Measurements from ENCODE around the gene MPND. TPM values are rescaled to one million over a fixed set of nuclear protein-coding genes. Genes with fewer than 3 reads are reported as not detected.

MPND gene
- total and polyA plus RNA-seq, 2 of the 13 experiments (the other 11 are each of a cell fraction or from before 2014, with no cell fraction given) = 10.8 to 15.8 TPM

- intact Hi-C loops (cut with micrococcal nuclease; ENCODE audit: unreplicated experiment) (no loop called here), in situ Hi-C loops (cut with HindIII; ENCODE audit: extremely low pct_ligation_motif_present, low pct_unique_long_range_greater_than_20kb) (no loop called here)
- H3K4me2 ChIP-seq (ENCODE audit: low read depth, low read length) = peak within 1 kb of the TSS; percentile 96
- peak within 1 kb of the TSS; percentile 96 for H3K27ac ChIP-seq (ENCODE audit: extremely low read length, insufficient read depth, low read length)
- no peaks in the 10 kb centered on the region; a peak in 1 of 5 replicates for H3K27me3 ChIP-seq (ENCODE audit: control insufficient read depth in 1 of 2, insufficient read depth in 2 of 2, low read length in 2 of 2)
- peaks cover 52% of the 10 kb centered on the region for H3K4me1 ChIP-seq (ENCODE audit: insufficient read depth, low read length)
- TSS peak; percentile 60 for BruUV-seq (replicated peaks)
- DNase-seq (ENCODE audit: low spot score) (peak; percentile 44), ATAC-seq (peak; percentile 7), FAIRE-seq (peak; percentile 68)
- H3K79me2 ChIP-seq (ENCODE audit: insufficient read depth, low read length) = no peaks in the 10 kb centered on the region
- peak within 1 kb of the TSS; percentile 84 for H3K9ac ChIP-seq (ENCODE audit: insufficient read depth, low read depth, low read length)
- H3K36me3 ChIP-seq (replicated peaks in 1 of 2; ENCODE audit: control insufficient read depth in 1 of 2, insufficient read depth in 2 of 2, low read length in 2 of 2) = no peaks in the 10 kb centered on the region
- POLR2A ChIA-PET = interaction anchor here (1.0 to 3.1 kb wide), 8 partner anchors 11 to 72 kb away, joined by 3 to 16 read pairs (median 4); no protein-coding TSS in a partner anchor
- peak within 1 kb of the TSS; percentile 71 to 86 (median 86) for H3K4me3 ChIP-seq (replicated peaks in 1 of 3; ENCODE audit: insufficient read depth in 1 of 3, low read depth in 2 of 3, low read length in 3 of 3)
- H2AFZ ChIP-seq (ENCODE audit: low read length) = peak within 1 kb of the TSS; percentile 92
- no peaks in the 10 kb centered on the region for H4K20me1 ChIP-seq (ENCODE audit: insufficient read depth, low read length)
- CTCF ChIA-PET (ENCODE audit: low intra/inter-chr PET ratio, low total read pairs) = no interaction called here
- H3K9me3 ChIP-seq (ENCODE audit: low read length) = no peaks in the 10 kb centered on the region
- 4% methylated on average over 16 of the region's 27 CpGs for WGBS (ENCODE audit: low lambda C conversion rate)
- TF ChIP-seq TBP (CRISPR knock-in tag; IDR thresholded peaks at IDR 0.05) (no peak), PHF8 (CRISPR knock-in tag; IDR thresholded peaks at IDR 0.05) (peak; percentile 48; the same call in 1 of the 2 replicates), SAP130 (CRISPR knock-in tag; IDR thresholded peaks at IDR 0.05; ENCODE audit: low read depth) (0 out of 2 replicates have a peak, but pooled peaks have one; percentile 9), RBFOX2 (IDR thresholded peaks at IDR 0.05; ENCODE audit: low read depth, low read length) (0 out of 2 replicates have a peak, but pooled peaks have one; percentile 44), ZNF768 (CRISPR knock-in tag; IDR thresholded peaks at IDR 0.05) (peak; percentile 95), ZNF720 (CRISPR knock-in tag; IDR thresholded peaks at IDR 0.05) (no peak), BCL3 (CRISPR knock-in tag; IDR thresholded peaks at IDR 0.05) (peak; percentile 48; the same call in 1 of the 2 replicates), HNF4A (CRISPR knock-in tag; IDR thresholded peaks at IDR 0.05) (peak; percentile 38), ZFX (CRISPR knock-in tag; IDR thresholded peaks at IDR 0.05; ENCODE audit: low read depth) (peak; percentile 58; the same call in 1 of the 2 replicates), ZNF574 (CRISPR knock-in tag; IDR thresholded peaks at IDR 0.05) (peak; percentile 9; the same call in 1 of the 2 replicates), ZBTB46 (CRISPR knock-in tag; IDR thresholded peaks at IDR 0.05; ENCODE audit: borderline replicate concordance) (no peak), MAZ (IDR thresholded peaks at IDR 0.05; ENCODE audit: borderline replicate concordance, low read depth, low read length) (no peak), MAZ (CRISPR knock-in tag; IDR thresholded peaks at IDR 0.05; ENCODE audit: low read depth) (peak; percentile 25; the same call in 1 of the 2 replicates), GPBP1L1 (CRISPR knock-in tag; IDR thresholded peaks at IDR 0.05) (no peak), ZNF225 (CRISPR knock-in tag; IDR thresholded peaks at IDR 0.05) (no peak), ZFP41 (CRISPR knock-in tag; IDR thresholded peaks at IDR 0.05; ENCODE audit: borderline replicate concordance) (0 out of 2 replicates have a peak, but pooled peaks have one; percentile 41)
Observed at GRCh38 chr19:4338441-4339355, 4.7 kb upstream of the MPND start, which contains the start of gene STAP2. Gene STAP2 (minus strand): TSS chr19:4338827. CDS start chr19:4338753, 74 bp downstream.

Data from HepG2 (cell line).